HG02943 (cell line): ENCODE data around the gene ANKRD18B.
"Not testable (repeated sequence)": the region's sequence is repeated elsewhere in the genome, so short reads cannot be mapped to it uniquely, and the experiment has no call there.

Experiments
- ATAC-seq: cut with Tn5 transposase; IDR thresholded peaks from one replicate; pipeline ENCODE4 v1.9.1; 2021; ENCODE audit warnings: mild to moderate bottlenecking, low read depth, moderate library complexity; ENCODE audit not compliant: unreplicated experiment

The ANKRD18B gene

DNA sequence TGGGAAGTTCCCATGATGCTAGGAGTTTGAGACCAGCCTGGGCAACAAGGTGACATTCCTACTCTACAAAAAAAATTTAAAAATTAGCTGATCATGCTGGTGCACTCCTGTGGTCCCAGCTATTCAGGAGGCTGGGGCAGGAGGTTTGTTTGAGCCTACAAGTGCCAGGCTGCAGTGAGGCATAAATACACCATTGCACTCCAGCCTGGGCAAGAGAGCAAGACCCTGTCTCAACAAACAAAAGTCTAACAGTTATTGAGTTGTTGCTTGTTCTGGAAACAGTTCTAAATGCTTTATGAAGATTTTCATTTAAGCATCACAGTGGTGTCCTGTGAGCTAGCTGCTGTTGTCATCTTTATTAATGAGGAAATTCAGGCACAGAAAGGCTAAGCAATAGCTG lies 4.0 kb downstream of the ANKRD18B start:
- not testable (repeated sequence) for ATAC-seq

DNA sequence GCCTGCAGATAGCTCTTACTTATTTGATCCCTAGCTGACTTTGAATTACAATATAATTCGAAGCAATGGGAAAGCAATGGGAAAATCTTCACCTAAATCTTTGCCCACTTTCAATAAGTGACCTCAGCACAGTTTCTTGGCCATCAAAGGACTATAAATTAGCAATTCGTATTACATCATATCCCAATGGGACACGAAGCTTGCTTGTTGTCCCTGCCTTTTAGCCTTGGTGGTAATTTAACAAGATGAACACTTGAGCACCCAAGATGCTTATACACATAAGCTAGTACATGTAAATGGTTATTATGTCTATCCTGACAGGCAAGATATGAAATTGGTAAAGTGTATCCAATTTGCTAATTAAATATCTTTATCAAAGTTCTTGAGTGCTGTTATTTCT lies 9.9 kb downstream of the ANKRD18B start:
- ATAC-seq: not testable (repeated sequence)

DNA sequence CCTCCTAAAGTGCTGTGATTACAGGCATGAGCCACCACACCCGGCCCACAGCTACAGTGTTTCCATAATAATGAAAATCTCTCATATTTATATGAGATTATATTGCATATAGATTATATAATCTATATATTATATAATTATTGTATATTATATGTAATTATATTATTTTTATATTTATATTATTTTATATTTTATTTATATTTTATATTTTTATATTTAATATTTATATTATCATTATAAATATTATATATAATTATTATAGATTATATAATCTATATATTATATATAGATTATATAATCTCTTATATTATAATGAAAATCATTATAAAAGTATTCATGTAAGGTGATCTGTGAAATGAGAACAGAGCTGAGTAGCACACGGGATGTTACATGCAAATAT lies 11.5 kb downstream of the ANKRD18B start:
- no peak for ATAC-seq

DNA sequence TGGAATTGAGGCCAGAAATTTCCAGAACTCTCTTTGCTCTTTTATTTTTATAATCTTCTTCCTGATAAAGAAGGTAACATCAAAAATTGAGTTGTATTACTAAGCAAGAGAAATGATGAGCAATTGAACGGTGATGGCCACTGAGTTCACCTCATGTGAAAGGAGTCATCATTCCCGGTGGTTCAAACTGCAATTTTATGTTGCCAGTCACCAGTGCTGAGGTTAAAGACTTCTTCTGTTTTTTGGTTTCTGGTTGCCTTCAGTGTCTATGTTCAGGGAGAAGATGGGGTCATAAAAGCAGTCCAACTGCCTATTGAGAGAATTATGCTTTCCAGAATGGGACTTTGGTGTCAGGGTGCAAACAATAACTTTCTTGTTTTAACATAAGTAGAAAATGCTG lies 19.4 kb downstream of the ANKRD18B start:
- ATAC-seq: not testable (repeated sequence)

DNA sequence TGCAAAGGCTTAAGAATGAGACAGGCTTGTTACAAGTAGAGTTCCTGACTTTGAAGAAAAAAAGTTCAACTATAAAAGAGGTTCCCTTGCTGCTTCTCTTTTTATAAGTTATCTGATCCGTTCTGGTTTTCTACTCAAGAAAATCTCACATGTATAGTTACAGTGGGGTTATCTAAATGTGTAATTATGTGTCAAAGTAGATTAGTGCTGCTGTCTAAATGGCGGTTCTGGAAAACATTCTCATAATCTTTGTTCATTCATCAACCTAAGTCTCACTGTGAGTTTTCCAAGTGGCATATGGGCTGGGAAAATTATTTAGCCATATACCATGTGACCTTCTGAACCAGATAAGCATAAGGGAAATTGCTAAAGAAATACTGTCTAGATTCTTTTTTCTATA lies 21.7 kb downstream of the ANKRD18B start:
- ATAC-seq: not testable (repeated sequence)

DNA sequence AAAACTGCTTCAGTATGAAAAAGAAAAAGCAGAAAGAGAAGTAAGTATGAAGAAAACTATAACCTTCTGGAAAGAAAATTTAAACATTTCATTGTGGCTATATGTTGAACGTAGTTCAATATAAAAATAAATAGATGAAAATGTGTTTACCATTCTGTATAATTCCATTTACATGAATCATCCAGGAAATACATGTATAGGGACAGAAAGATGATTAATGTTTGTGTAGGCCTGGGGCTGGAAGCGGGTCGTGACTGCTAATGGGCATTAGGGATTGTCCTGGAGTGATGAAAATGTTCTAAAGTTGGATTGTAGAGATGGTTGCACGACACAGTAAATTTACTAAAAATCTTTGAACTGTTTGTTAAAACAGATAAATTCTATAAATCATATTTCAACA lies 24.8 kb downstream of the ANKRD18B start:
- ATAC-seq: not testable (repeated sequence)

DNA sequence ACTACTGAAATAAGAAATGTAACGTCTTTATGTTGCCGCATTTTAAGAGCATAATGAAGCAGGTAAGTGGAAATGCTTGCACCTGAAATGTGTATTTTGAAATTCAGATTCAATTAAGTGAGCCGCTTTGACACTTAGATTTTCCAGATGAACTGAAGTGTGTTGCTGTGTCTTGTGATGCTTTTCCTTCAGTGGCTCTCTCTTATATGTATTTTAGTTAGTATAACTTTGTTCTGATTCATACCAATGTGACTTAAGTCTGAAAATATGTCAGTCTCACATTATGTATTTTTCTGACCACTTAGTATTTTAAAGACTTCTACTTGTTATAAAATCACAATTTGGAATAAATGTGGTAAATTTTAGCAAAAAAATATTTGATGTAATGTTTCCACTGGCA lies 25.4 kb downstream of the ANKRD18B start:
- not testable (repeated sequence) for ATAC-seq

DNA sequence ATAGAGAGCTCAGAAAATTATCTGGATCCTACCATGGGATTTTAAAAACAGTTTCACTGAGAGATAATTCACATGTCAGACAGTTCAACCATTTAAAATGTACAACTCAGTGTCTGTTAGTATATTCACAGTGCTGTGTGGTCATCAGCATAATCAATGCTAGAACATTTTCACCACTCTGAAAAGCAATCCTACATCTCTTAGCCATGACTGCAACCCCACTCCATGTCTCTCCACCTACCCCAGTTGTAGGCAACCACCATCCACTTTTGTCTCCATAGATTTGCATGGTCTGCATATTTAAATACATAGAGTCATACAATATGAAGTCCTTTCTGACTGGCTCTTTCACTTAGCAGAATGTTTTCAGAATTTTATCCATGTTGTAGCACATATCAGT lies 27.1 kb downstream of the ANKRD18B start:
- ATAC-seq: not testable (repeated sequence)

DNA sequence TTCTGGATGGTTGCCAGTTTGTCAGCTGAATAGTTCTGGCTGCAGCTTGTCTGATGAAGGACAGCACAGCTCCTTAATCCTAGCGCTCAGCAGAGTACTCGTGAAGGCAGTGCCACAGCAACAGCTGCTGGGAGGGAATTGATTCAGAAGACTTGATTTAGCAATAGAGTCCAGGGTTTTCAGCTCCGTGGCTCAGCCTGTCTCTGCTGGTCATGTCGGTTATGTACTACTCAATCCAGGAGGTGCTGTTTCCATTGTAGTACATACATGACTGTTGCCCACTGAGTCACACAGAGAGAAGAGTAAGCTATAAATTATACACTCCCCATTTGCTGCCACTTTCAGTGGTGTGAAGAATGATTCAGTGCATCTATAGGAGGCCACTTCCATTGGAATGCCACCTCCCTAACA lies 28.3 kb downstream of the ANKRD18B start:
- not testable (repeated sequence) for ATAC-seq

GRCh38 chr9:33560217-33560616 lies 36.2 kb downstream of the ANKRD18B start:
- not testable (repeated sequence) for ATAC-seq

- not testable (repeated sequence) for ATAC-seq
Measured at GRCh38 chr9:33562196-33562595, 38.1 kb downstream of the ANKRD18B start.

- ATAC-seq: not testable (repeated sequence)
Measured at GRCh38 chr9:33567776-33568175, 43.7 kb downstream of the ANKRD18B start.

- ATAC-seq: not testable (repeated sequence)
Measured at GRCh38 chr9:33577786-33578185, 53.7 kb downstream of the ANKRD18B start.

DNA sequence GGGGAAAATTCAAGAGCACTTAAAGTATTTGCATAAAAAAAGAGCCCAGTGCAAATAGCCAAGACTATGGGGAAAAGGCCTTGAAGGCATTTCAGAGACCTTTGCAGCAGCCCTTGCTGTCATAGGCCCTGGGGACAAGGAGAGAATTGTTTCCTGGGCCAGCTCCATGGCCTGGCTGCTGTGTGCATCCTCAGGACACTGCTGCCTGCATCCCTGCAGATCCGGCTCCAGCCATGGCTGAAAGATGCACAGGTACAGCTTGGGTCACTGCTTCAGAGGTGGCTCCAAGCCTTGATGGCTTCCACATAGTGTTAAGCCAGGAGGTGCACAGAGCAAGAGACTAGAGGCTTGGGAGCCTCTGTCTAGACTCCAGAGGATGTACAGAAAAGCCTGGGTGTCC lies 55.9 kb downstream of the ANKRD18B start:
- ATAC-seq: not testable (repeated sequence)

- ATAC-seq: not testable (repeated sequence)
Measured at GRCh38 chr9:33582686-33583085, 58.6 kb downstream of the ANKRD18B start.

GRCh38 chr9:33586128-33586527 lies 62.1 kb downstream of the ANKRD18B start:
- not testable (repeated sequence) for ATAC-seq

- not testable (repeated sequence) for ATAC-seq
Measured at GRCh38 chr9:33587799-33588198, 63.7 kb downstream of the ANKRD18B start.

DNA sequence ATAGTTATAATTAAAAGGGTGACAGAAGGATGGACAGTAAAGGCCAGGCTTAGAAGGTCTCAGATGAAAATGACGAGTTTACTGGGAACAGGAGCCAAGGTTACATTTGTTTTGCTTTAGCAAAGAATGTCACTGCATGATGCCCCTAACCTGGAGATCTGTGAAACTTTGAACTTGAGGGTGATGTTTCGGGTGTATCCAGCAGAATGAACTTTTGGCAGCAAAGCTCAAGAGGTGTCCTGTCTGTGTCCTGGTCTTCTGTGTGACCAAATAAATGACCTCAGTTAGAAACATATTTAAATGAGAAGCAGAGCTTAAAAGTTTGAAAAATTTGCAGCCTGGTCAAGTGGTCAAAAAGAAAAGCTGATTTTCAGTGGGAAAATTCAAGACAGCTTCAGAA lies 64.8 kb downstream of the ANKRD18B start:
- not testable (repeated sequence) for ATAC-seq

DNA sequence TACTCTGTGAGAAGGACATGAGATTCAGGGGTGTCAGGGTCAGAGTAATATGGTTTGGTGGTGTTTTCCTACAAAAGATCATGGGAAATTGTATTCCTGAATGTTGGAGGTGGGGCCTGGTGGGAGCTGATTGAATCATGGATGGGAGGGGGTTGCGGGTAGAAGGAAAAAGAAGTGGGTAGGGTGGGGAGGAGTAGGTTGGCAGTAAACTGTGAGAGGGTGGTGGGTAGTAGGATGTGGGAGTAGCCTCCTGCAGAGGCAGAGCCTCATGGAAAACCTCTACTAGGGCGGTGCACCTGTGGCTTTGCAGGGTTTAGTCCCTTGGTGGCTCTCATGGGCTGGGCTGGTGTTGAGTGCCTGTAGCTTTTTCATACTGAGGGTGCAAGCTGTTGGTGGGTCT lies 66.8 kb downstream of the ANKRD18B start:
- not testable (repeated sequence) for ATAC-seq

- ATAC-seq: not testable (repeated sequence)
Measured at GRCh38 chr9:33596974-33597373, 72.9 kb downstream of the ANKRD18B start.

GRCh38 chr9:33597386-33597785 lies 73.3 kb downstream of the ANKRD18B start:
- ATAC-seq: not testable (repeated sequence)

GRCh38 chr9:33598796-33599379 lies 74.8 kb downstream of the ANKRD18B start:
- not testable (repeated sequence) for ATAC-seq

DNA sequence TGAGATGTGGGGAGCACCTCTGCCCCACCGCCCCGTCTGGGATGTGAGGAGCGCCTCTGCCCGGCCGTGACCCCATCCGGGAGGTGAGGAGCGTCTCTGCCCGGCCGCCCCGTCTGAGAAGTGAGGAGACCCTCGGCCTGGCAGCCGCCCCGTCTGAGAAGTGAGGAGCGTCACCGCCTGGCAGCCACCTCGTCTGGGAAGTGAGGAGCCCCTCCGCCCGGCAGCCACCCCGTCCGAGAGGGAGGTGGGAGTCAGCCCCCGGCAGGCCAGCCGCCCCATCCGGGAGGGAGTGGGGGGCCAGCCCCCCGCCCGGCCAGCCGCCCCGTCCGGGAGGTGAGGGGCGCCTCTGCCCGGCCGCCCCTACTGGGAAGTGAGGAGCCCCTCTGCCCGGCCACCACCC lies 76.9 kb downstream of the ANKRD18B start:
- ATAC-seq: not testable (repeated sequence)
